Measurements from ENCODE around the gene TBCB.

TBCB gene

GRCh38 chr19:36073121-36073876, 42.0 kb upstream of the TBCB start:
- Histone ChIP-seq H3K27ac (ENCODE audit: low read depth, low read length) (no peak overlapping the region), H3K4me3 (ENCODE audit: low read length) (no peak overlapping the region), H3K27me3 (ENCODE audit: control insufficient read depth, low read length) (no peaks in the 10 kb centered on the region), H4K20me1 (ENCODE audit: control insufficient read depth, insufficient read depth, low read depth, low read length) (no peaks in the 10 kb centered on the region), H3K9me2 (replicated peaks; ENCODE audit: control insufficient read depth, low read length) (no peaks in the 10 kb centered on the region), H3K9me3 (ENCODE audit: control insufficient read depth, insufficient read depth, low read length) (no peaks in the 10 kb centered on the region), H3K4me2 (ENCODE audit: low read length) (no peak overlapping the region), H3K4me1 (ENCODE audit: control insufficient read depth, low read length) (no peaks in the 10 kb centered on the region), H3K79me2 (ENCODE audit: control insufficient read depth, low read length) (no peaks in the 10 kb centered on the region), H3F3A (ENCODE audit: control insufficient read depth, insufficient read depth) (no peaks in the 10 kb centered on the region), H3K36me3 (ENCODE audit: control insufficient read depth, low read length) (peaks cover 70% of the 10 kb centered on the region)
- TF ChIP-seq CTCF (IDR thresholded peaks at IDR 0.05; ENCODE audit: low read depth, low read length, poor library complexity, severe bottlenecking) (no peak), EZH2phosphoT487 (IDR thresholded peaks at IDR 0.05; ENCODE audit: borderline replicate concordance, low read length) (no peak)

DNA sequence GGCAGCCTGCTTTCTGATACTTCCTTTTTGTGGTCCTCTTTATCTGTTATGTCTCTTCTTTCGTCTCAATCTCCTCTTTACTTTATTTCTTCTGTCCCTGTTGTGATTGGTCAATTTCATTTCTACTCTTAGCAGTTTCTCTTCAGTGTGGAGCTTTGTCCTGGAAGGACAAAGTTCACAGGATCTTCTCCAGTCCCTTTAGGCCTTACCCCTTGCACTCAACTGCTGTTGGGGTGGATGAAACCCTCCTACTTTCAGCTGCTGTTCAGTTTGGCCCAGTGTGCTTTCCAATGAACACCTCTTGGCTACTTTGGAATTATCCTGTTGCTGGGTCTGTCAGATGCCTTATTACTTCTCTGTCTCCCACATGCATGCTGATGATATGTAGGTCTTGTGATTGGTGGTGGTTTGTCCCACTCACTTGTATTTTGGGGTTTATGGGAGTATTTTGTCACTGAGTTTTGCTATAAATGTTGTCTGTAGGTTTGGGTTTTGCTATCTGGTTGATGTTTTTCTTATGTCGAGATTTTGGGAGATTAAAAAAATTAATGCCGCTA, 35.8 kb upstream of the TBCB start:
- TF ChIP-seq EZH2phosphoT487 (IDR thresholded peaks at IDR 0.05; ENCODE audit: borderline replicate concordance, low read length) (no peak), CTCF (IDR thresholded peaks at IDR 0.05; ENCODE audit: low read depth, low read length, poor library complexity, severe bottlenecking) (no peak)
- Histone ChIP-seq H3K9me2 (replicated peaks; ENCODE audit: control insufficient read depth, low read length) (no peaks in the 10 kb centered on the region), H3K4me2 (ENCODE audit: low read length) (no peak overlapping the region), H3K27me3 (ENCODE audit: control insufficient read depth, low read length) (no peaks in the 10 kb centered on the region), H3K4me1 (ENCODE audit: control insufficient read depth, low read length) (no peaks in the 10 kb centered on the region), H3K36me3 (ENCODE audit: control insufficient read depth, low read length) (peaks cover 79% of the 10 kb centered on the region), H4K20me1 (ENCODE audit: control insufficient read depth, insufficient read depth, low read depth, low read length) (no peaks in the 10 kb centered on the region), H3K79me2 (ENCODE audit: control insufficient read depth, low read length) (peaks cover 3% of the 10 kb centered on the region), H3K27ac (ENCODE audit: low read depth, low read length) (no peak overlapping the region), H3F3A (ENCODE audit: control insufficient read depth, insufficient read depth) (no peaks in the 10 kb centered on the region), H3K4me3 (ENCODE audit: low read length) (no peak overlapping the region), H3K9me3 (ENCODE audit: control insufficient read depth, insufficient read depth, low read length) (no peaks in the 10 kb centered on the region)

GRCh38 chr19:36081385-36081784, 33.9 kb upstream of the TBCB start:
- no peaks in the 10 kb centered on the region for H3K9me2 ChIP-seq (replicated peaks; ENCODE audit: control insufficient read depth, low read length)
- H3K4me2 ChIP-seq (ENCODE audit: low read length), result no peak overlapping the region
- no peaks in the 10 kb centered on the region for H3F3A ChIP-seq (ENCODE audit: control insufficient read depth, insufficient read depth)
- H4K20me1 ChIP-seq (ENCODE audit: control insufficient read depth, insufficient read depth, low read depth, low read length), result no peaks in the 10 kb centered on the region
- H3K4me3 ChIP-seq (ENCODE audit: low read length), result no peak overlapping the region
- H3K36me3 ChIP-seq (ENCODE audit: control insufficient read depth, low read length), result peaks cover 79% of the 10 kb centered on the region
- H3K79me2 ChIP-seq (ENCODE audit: control insufficient read depth, low read length), result peaks cover 3% of the 10 kb centered on the region
- no peaks in the 10 kb centered on the region for H3K9me3 ChIP-seq (ENCODE audit: control insufficient read depth, insufficient read depth, low read length)
- H3K27me3 ChIP-seq (ENCODE audit: control insufficient read depth, low read length), result no peaks in the 10 kb centered on the region
- H3K4me1 ChIP-seq (ENCODE audit: control insufficient read depth, low read length), result no peaks in the 10 kb centered on the region
- no peak overlapping the region for H3K27ac ChIP-seq (ENCODE audit: low read depth, low read length)
- no peak for TF ChIP-seq CTCF (IDR thresholded peaks at IDR 0.05; ENCODE audit: low read depth, low read length, poor library complexity, severe bottlenecking)

Measured in DOHH2 (cell line).